ENCODE measurements around the gene FLNB. TPM values are rescaled to one million over a fixed set of nuclear protein-coding genes. Genes with fewer than 3 reads are reported as not detected.

FLNB gene
- total and polyA plus RNA-seq, 2 of the 8 experiments (the other 6 are each of a cell fraction or from before 2014, with no cell fraction given) = 72.3 to 118 TPM

DNA sequence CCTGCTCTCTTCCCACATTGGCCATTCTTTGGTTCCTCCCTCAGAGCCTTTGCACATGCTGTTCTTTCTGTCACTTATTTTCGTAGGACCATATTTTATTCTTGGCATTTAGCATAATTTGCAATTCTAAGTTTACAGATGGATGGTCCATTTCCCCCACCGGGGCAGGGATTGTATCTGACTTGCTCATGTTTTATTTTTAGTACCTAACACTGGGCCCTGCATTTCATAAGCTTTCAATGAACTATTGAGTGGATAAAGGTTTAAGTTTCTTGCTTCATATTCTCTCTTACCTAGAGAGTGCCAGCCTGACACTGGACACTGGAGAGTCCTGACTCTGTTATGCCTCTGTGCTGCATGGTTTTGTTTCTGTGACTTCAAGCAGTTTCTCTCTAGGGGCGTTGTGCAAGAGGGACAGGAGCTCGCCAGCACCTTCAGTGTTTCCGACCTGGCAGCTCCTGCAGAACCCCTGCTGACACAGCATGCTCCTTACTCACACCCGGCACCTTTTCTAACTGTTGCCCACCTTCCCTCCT is 87.4 kb downstream of the FLNB start:
- TF ChIP-seq TBP (IDR thresholded peaks at IDR 0.05; ENCODE audit: low read depth, low read length) (no peak), ASH2L (IDR thresholded peaks at IDR 0.05; ENCODE audit: low read length) (no peak), YY1 (IDR thresholded peaks at IDR 0.05; ENCODE audit: low read depth, low read length) (no peak), MAFK (IDR thresholded peaks at IDR 0.05; ENCODE audit: low read depth, low read length) (no peak), CHD2 (IDR thresholded peaks at IDR 0.05; ENCODE audit: low read length) (no peak), NANOG (IDR thresholded peaks at IDR 0.05; ENCODE audit: insufficient read depth, low read depth, low read length, poor library complexity, severe bottlenecking) (no peak), CTBP2 (IDR thresholded peaks at IDR 0.05; ENCODE audit: borderline replicate concordance, insufficient read depth, insufficient read length, low read length) (no peak)
- TF ChIP-seq, protein P1, sequence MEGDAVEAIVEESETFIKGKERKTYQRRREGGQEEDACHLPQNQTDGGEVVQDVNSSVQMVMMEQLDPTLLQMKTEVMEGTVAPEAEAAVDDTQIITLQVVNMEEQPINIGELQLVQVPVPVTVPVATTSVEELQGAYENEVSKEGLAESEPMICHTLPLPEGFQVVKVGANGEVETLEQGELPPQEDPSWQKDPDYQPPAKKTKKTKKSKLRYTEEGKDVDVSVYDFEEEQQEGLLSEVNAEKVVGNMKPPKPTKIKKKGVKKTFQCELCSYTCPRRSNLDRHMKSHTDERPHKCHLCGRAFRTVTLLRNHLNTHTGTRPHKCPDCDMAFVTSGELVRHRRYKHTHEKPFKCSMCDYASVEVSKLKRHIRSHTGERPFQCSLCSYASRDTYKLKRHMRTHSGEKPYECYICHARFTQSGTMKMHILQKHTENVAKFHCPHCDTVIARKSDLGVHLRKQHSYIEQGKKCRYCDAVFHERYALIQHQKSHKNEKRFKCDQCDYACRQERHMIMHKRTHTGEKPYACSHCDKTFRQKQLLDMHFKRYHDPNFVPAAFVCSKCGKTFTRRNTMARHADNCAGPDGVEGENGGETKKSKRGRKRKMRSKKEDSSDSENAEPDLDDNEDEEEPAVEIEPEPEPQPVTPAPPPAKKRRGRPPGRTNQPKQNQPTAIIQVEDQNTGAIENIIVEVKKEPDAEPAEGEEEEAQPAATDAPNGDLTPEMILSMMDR (IDR thresholded peaks at IDR 0.05; ENCODE audit: control extremely low read depth in 1 of 3, insufficient read depth in 1 of 3, low read depth in 1 of 3, low read length in 3 of 3) = no peak
- Histone ChIP-seq H3K36me3 (ENCODE audit: control insufficient read depth in 2 of 4, insufficient read depth in 4 of 4, low read length in 3 of 4) (peaks cover 9 to 43% (median 23%) of the 10 kb centered on the region in 4 experiments), H2BK15ac (ENCODE audit: low read length) (no peak overlapping the region), H2AFZ (ENCODE audit: low read length) (no peak overlapping the region), H3K23me2 (ENCODE audit: low read depth, low read length) (no peaks in the 10 kb centered on the region), H3K4me2 (ENCODE audit: insufficient read depth in 1 of 2, low read depth in 2 of 2, low read length in 2 of 2) (no peak overlapping the region), H3K18ac (ENCODE audit: extremely low read depth, low read length) (no peak overlapping the region), H3K23ac (ENCODE audit: insufficient read length) (no peak overlapping the region), H3K4ac (replicated peaks; ENCODE audit: insufficient read length, low read depth, low read length) (no peak overlapping the region), H3K79me2 (ENCODE audit: control insufficient read depth in 1 of 2, insufficient read depth in 2 of 2, low read length in 2 of 2) (no peaks in the 10 kb centered on the region), H2BK120ac (replicated peaks; ENCODE audit: low read depth, low read length) (no peak overlapping the region), H3K79me1 (ENCODE audit: low read depth, low read length) (peaks cover 4% of the 10 kb centered on the region; the same call in 1 of the 2 replicates), H3K9me3 (ENCODE audit: insufficient read depth in 2 of 2, low read depth in 1 of 2, low read length in 1 of 2) (no peaks in the 10 kb centered on the region), H3K4me3 (ENCODE audit: extremely low read depth in 1 of 4, insufficient read depth in 2 of 4, low read depth in 3 of 4, low read length in 4 of 4) (no peak overlapping the region), H4K91ac (replicated peaks; ENCODE audit: insufficient read length, low read length) (no peak overlapping the region), H3K56ac (replicated peaks; ENCODE audit: insufficient read length, low read depth, low read length) (no peak overlapping the region), H4K8ac (ENCODE audit: extremely low read depth, insufficient read depth, low read length) (no peak overlapping the region; the same call in 1 of the 2 replicates), H3K9ac (replicated peaks in 1 of 4; ENCODE audit: extremely low read depth in 1 of 4, low read depth in 3 of 4, low read length in 3 of 4) (no peak overlapping the region), H3K4me1 (replicated peaks in 1 of 4; ENCODE audit: control insufficient read depth in 3 of 4, insufficient read depth in 4 of 4, low read length in 3 of 4) (no peaks in the 10 kb centered on the region), H3K27ac (ENCODE audit: low read depth, low read length) (no peak overlapping the region), H2AK5ac (ENCODE audit: low read depth, low read length) (no peak overlapping the region), H2BK5ac (ENCODE audit: low read depth, low read length) (no peak overlapping the region), H3K14ac (ENCODE audit: insufficient read length) (no peak overlapping the region), H4K5ac (ENCODE audit: insufficient read length, low read depth, low read length) (no peak overlapping the region), H3K27me3 (replicated peaks in 1 of 4; ENCODE audit: control insufficient read depth in 3 of 4, extremely low read depth in 1 of 4, insufficient read depth in 3 of 4, low read length in 3 of 4) (no peaks in the 10 kb centered on the region), H2BK20ac (ENCODE audit: low read length) (no peak overlapping the region; the same call in 1 of the 2 replicates), H4K20me1 (replicated peaks in 1 of 2; ENCODE audit: control insufficient read depth in 1 of 2, insufficient read depth in 2 of 2, low read length in 2 of 2) (no peaks in the 10 kb centered on the region), H2BK12ac (ENCODE audit: low read depth, low read length) (no peak overlapping the region)
- ChIA-PET POLR2A (ENCODE audit: partially characterized antibody) (no interaction called here), CTCF (ENCODE audit: partially characterized antibody) (interaction anchor here (0.6 to 2.2 kb wide), 4 partner anchors 32 to 88 kb away, joined by 3 to 6 read pairs (median 4); no protein-coding TSS in a partner anchor)
- 75% methylated on average over 6 of the region's 6 CpGs; no CpG with 5 or more reads in 1 of the 2 experiments for WGBS, 2 experiments (ENCODE audit: extremely low coverage in 1 of 2, insufficient coverage in 1 of 2, insufficient read length in 1 of 2, insufficient replicate concordance in 2 of 2, low coverage in 1 of 2, low lambda C conversion rate in 2 of 2, missing lambda C conversion rate in 1 of 2)
- FAIRE-seq (no peak), DNase-seq (ENCODE audit: low read depth in 1 of 2, low spot score in 2 of 2) (no peak)
